ENCODE measurements around the gene TRIM7.
"Not testable (repeated sequence)": the region's sequence is repeated elsewhere in the genome, so short reads cannot be mapped to it uniquely, and the experiment has no call there.

The TRIM7 gene

GRCh38 chr5:181194489-181195248 is 10.3 kb downstream of the TRIM7 start:
- DNase-seq (ENCODE audit: low read depth in 1 of 2, low spot score in 1 of 2), result no peak

GRCh38 chr5:181193656-181194055 is 11.3 kb downstream of the TRIM7 start:
- no peak for DNase-seq (ENCODE audit: low read depth in 1 of 2, low spot score in 1 of 2)

DNA sequence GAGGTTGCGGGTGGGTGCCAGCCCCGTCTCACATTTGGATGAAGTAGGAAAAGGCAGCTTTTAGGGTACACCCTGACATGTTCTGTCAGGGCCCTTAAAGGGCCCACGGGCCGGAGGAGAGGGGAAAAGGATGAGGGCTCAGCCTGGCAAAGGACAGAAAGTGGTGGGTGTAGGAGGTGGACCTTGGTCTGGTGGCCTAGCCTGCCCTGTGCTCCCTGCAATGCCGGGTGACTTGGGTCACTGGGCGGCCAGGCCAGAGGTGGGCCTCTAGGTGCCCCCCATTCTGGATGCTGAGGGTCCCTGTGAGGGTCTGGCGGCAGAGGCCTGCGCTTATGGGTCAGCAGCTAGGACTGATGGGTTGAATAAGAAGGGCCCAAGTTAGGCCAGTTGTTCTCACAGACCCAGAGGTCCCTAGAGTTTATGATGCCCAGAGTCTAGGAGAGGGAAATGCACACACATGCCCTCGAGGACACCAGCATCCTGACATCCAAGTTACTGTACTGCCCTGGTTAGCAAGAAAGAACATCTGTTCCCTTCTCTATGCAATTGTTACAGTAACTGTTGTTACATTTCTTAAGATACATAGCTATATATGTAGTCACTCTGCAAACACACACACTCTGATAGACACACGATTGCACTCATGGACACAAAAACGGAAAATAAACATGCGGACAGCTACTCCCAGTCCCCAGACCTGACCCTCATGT is 12.5 kb downstream of the TRIM7 start:
- no peak for DNase-seq (ENCODE audit: low read depth in 1 of 2, low spot score in 1 of 2)

DNA sequence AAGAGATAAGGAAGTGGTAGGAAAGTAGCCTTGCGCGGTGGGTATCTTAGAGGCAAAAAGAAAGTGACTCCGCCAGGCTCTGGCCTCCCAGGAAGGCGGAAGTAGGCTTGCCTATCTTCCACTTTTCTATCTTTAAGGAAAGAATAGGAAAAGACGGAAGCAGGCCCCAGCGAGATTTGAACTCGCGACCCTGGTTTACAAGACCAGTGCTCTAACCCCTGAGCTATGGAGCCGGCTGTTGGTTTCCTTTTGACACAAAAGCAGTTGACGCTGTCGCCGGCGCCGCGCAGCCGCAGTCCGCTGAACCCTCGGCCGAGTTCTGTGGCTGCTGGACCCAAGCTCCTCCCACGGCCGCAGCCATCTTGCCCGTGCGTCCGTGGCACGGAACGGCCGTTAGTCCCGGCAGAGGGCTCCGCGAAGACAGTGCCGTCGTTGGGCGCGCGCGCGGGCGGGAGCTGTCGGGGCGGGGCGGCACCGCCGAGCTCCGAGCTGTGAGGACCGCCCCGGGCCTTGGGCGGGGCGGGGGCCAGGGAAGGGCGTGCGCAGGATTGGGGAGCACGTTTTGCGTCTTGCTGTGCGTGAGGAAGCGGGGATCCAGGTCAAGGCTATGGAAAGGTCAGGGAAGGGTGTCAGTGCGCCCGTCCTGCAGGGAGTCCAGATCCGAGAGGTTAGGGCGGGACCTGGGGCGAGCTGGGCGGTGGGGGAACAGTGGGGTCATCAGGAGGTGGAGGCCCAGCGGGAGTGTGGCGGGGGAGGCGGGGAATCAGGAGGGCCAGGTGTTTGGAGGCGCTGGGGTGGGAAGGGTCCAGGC is 13.3 kb downstream of the TRIM7 start:
- DNase-seq (ENCODE audit: low read depth in 1 of 2, low spot score in 1 of 2), result peak; percentile 91 to 100

- DNase-seq (ENCODE audit: low read depth in 1 of 2, low spot score in 1 of 2), result peak in 1 of 2 donors; percentile 23
Measured at GRCh38 chr5:181190711-181191525, 14.1 kb downstream of the TRIM7 start.

- DNase-seq (ENCODE audit: low read depth in 1 of 2, low spot score in 1 of 2), result peak in 1 of 2 donors; percentile 38
Measured at GRCh38 chr5:181189962-181190710, 14.9 kb downstream of the TRIM7 start.

DNA sequence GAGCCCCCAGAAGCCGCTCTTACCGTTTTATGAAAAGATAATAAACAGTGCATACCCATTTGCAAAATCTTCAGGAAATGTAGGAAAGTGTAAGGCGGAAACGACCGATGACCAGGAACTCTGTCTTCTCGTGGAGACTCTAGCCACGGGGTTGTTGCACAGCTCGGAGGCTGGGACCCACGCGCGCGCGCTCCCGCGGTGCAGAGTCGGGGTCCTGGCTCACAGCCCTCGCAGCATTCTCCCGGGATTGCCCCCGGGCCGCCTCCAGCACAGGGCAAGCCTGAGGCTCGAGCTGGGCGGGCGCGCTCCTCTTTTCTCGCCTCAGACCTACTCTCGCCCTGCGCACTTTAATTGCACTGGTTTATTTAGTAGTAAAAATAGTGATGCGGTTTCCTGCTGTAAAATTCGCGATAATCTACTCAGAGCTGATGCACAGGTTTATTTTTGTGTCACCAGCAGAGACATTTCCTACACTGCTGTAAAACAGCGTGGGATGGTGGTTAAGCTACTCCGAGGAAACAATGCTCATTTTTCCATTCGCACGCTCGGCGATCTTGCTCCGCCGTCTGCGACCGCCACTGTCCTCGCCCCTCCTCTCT is 15.5 kb downstream of the TRIM7 start:
- peak in 1 of 2 donors; percentile 69 for DNase-seq (ENCODE audit: low read depth in 1 of 2, low spot score in 1 of 2)

- peak; percentile 80 to 83 for DNase-seq (ENCODE audit: low read depth in 1 of 2, low spot score in 1 of 2)
Measured at GRCh38 chr5:181188700-181189362, 16.2 kb downstream of the TRIM7 start.

GRCh38 chr5:181187500-181188213 is 17.3 kb downstream of the TRIM7 start:
- peak in 1 of 2 donors; percentile 71 for DNase-seq (ENCODE audit: low read depth in 1 of 2, low spot score in 1 of 2)

DNA sequence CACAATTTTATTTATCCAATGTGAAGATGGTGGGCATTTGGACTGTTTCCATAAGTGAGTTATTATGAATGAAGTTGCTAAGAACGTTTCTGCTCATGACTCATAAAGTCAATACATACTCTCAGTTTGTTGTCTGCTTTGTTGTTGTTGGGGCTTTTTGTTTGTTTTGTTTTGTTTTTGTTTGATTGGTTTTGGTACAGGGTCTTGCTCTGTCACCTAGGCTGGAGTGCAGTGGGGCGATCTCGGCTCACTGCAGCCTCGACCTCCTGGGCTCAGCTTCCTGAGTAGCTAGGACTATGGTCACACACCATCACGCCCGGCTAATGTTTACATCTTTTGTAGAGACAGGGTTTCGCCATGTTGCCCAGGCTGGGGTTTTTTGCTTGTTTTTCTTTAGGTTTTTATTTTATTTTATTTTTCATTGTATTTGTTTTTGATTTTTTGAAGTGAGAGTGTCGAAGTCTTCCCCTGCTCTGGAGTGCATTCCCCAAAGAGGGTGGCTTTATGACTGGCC is 18.0 kb downstream of the TRIM7 start:
- no peak for DNase-seq (ENCODE audit: low read depth in 1 of 2, low spot score in 1 of 2)

DNA sequence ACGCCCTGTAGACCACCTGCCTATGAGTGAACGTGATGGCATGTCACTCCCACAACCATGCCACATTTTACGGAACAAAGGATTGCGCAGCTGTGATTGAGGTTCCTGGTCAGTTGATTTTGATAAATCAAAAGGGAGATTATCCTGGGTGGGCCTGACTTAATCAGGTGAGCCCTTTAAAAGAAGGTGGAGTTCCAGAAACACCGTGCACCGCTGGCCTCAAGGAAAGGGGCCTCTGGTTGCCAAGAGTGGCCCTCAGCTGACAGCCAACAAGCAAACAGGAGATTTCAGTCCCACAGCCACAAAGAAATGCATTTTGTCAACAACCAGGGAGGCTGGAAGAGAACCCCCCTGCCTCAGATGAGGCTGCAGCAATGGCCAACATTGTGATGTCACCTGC is 19.0 kb downstream of the TRIM7 start:
- no peak for DNase-seq (ENCODE audit: low read depth in 1 of 2, low spot score in 1 of 2)

- DNase-seq (ENCODE audit: low read depth in 1 of 2, low spot score in 1 of 2), result no peak
Measured at GRCh38 chr5:181185560-181185959, 19.4 kb downstream of the TRIM7 start.

DNA sequence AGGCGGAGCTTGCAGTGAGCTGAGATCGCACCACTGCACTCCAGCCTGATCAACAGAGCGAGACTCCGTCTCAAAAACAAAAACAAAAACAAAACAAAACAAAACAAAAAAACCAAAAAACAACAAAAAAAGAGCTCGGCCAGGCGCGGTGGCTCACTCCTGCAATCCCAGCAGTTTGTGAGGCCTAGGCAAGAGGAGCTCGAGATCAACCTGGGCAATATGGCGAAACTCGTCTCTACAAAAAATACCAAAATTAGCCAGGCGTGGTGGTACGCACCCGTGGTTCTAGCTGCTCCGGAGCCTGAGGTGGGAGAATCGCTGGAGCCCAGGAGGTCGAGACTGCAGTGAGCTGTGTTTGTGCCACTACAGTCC is 20.2 kb downstream of the TRIM7 start:
- DNase-seq (ENCODE audit: low read depth in 1 of 2, low spot score in 1 of 2), result no peak

GRCh38 chr5:181182651-181183050 is 22.3 kb downstream of the TRIM7 start:
- no peak for DNase-seq (ENCODE audit: low read depth in 1 of 2, low spot score in 1 of 2)

DNA sequence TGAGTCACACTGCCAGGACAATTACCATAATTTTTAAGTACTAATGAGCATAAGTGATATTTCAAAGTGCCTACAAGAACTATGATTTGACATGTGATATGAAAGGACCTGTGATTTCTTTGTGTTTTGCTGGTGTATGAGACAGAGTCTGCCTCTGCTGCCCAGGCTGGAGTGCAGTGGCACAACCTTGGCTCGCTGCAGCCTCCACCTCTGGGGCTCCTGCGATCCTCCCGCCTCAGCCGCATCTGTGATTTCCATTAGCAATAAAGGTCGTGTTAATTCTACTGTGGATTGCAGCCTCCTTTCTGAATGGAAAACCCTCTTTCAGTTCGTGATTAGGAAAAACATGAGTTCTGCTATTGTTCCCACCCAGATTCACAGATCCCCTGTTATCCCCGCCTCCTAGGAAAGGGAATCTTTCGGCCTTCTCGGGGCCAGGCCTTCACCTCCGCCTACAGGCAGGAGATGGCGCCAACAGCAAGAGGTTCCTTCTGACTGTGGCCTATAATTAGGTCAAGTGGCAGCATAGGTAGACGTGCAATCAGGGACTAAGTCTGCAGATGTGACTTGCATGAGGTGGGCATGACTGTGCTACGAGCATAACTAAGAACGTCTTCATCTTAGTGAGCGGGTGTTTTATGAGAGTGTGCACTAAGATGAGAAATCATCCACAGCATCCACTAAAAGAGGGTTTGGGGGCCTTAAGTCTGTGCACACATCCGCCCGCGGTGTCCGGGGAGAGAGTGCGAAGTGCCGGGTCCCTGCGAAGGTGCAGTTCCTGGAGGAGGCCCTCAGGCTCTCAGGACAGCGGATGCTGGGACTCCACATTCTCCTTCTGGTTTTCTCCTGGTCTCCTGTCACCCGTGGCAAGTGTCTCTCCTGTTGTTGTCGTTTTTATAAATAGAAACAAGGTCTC is 23.1 kb downstream of the TRIM7 start:
- peak in 1 of 2 donors; percentile 44 for DNase-seq (ENCODE audit: low read depth in 1 of 2, low spot score in 1 of 2)

DNA sequence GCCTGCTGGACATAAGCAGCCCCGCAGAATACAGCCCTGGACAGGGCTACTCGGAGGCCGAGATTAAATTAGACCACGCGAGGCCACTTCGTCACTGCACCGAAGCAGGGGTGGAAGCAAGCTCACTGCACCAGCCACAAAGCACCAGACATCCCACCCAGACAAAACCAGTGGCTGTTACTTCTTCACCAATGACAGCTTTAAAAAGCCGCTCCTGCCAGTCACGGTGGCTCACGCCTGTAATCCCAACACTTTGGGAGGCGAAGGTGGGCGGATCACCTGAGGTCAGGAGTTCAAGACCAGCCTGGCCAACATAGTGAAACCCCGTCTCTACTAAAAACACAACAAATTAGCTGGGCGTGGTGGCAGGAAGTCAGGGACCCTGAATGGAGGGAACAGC is 27.4 kb downstream of the TRIM7 start:
- not testable (repeated sequence) for DNase-seq (ENCODE audit: low read depth in 1 of 2, low spot score in 1 of 2)

DNA sequence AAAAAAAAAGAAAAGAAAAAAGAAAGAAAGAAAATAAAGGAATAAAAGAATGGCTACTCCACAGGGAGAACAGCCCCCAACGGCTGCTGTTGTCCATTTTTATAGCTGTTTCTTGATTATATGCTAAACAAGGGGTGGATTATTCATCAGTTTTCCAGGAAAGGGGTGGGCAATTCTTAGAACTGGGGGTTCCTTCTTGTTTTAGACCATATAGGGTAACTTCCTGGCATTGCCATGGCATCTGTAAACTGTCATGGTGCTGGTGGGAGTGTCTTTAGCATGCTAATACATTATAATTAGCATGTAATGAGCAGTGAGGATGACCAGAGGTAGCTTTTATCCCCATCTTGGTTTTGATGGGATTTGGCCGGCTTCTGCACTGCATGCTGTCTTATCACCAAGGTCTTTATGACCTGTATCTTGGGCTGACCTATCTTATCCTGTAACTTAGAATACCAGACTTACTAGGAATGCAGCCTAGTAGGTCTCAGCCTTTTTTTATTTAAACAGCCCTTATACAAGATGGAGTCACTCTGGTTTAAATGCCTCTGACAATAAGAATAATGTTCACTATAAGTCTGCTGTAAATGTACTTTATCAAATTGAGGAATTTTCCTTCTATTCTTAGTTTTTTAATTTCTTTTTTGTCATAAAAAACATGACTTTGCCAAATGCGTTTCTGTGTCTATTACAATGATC is 28.6 kb downstream of the TRIM7 start:
- no peak for DNase-seq (ENCODE audit: low read depth in 1 of 2, low spot score in 1 of 2)

All from activated CD4-positive, alpha-beta T cell treated with anti-CD3 and anti-CD28 coated beads, Interleukin-2, amount 50 U/mL, for 24 hours (primary cell).